ENCODE measurements around the gene IGSF8.
A peak's percentile ranks its signal among the peaks of the same experiment; 100 is the strongest.

The IGSF8 gene

DNA sequence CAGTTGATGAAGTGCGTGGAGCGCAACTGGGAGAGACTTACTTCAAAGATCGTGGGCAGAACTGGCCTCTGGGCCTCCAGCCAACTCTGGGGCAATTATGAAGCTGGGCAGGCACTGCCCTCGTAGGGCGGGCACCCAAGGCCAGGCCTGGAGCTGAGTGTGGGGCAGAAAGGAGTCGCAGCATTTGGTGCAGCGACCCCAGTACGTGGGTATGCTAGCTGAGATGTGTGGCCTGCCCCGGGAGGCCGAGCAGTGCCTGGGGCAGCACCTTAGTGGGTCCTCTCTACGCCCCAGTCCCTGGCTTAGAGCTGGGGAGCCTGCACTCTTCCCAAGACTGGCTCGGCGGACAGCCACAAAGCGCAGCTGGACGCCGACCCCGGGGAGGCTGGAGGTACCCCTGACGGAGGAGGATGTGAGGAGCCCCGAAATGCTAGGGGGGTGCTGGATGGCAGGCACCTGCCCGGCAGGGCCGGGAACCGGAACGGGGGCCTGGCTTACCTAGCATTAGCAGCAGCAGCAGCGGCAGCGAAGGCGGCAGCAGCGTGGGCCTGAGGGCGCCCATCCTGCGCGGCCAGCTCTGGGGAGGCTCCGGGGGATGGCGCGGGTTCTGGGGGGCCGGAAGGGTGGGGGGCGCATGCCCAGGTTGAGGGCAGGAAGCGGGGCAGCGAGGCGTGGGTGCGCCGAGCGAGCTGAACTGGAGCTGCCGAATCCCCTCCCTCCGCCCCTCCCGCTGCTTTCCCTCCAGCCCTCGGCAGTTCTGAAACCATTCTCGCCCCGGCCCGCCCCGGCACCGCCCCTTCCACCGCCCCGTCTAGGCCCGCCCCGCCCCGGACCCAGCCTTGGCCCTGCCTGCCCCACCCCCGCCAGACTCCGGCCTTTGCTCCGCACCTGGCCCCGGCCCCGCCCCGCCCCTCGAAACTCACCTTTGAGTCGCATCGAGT is at the start of gene IGSF8:
Gene IGSF8 (minus strand): TSS at position 709 of the 941 bp plus-strand sequence. CDS start 147 bp downstream, at position 562.
- peak; percentile 83 to 88 for DNase-seq (ENCODE audit: low read depth in 2 of 2)

- no peak for DNase-seq (ENCODE audit: low read depth in 2 of 2)
Measured at GRCh38 chr1:160148121-160148520, 49.7 kb upstream of the IGSF8 start.

DNA sequence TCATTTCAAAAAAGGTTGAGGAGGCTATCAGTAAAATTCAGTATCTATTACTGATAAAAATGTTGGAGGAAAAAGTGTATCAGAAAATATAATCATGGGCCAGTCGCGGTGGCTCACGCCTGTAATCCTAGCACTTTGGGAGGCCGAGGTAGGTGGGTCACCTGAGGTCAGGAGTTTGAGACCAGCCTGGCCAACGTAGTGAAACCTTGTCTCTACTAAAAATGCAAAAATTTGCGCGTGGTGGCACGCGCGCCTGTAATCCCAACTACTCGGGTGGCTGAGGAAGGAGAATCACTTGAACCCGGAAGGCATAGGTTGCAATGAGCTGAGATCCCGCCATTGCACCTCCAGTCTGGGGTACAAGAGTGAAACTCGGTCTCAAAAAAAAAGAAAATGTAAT is 47.7 kb upstream of the IGSF8 start:
- no peak for DNase-seq (ENCODE audit: low read depth in 2 of 2)

DNA sequence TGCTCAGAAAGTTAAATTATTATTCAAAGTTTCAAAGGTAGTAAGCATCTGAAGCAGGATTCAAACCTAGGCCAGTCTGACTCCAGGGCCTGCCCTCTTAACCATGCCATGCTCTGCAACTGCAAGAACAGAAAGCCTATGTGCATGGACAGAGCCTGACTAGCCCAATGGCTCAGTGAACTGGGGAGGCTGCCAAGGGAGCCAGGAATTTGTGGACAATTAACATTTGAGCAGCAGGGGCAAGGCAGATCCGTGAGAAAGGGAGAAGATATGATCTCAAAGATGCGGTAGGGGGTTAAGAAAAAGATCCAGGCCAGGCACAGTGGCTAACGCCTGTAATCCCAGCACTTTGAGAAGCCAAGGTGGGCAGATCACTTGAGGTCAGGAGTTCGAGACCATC is 46.5 kb upstream of the IGSF8 start:
- no peak for DNase-seq (ENCODE audit: low read depth in 2 of 2)

GRCh38 chr1:160143695-160144094 is 45.3 kb upstream of the IGSF8 start:
- DNase-seq (ENCODE audit: low read depth in 2 of 2): no peak

DNA sequence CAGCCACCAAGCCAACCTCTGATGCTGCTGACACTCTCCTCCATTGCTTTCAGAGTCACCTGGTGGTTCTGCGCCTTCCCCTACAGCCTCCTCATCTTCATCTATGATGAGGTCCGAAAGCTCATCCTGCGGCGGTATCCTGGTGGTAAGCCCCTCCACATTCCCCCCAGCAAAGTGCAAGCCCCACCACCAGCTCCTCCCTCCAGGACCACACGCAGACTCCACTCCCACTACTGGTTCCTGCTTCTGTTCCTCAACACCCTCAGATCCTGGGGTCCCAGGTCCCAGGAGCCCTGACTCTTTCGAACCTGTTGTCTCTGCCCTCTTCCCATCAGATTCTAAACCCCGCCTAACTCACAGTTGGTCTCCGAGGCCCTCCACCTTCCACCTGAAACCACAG is 41.4 kb upstream of the IGSF8 start:
- no peak for DNase-seq (ENCODE audit: low read depth in 2 of 2)

DNA sequence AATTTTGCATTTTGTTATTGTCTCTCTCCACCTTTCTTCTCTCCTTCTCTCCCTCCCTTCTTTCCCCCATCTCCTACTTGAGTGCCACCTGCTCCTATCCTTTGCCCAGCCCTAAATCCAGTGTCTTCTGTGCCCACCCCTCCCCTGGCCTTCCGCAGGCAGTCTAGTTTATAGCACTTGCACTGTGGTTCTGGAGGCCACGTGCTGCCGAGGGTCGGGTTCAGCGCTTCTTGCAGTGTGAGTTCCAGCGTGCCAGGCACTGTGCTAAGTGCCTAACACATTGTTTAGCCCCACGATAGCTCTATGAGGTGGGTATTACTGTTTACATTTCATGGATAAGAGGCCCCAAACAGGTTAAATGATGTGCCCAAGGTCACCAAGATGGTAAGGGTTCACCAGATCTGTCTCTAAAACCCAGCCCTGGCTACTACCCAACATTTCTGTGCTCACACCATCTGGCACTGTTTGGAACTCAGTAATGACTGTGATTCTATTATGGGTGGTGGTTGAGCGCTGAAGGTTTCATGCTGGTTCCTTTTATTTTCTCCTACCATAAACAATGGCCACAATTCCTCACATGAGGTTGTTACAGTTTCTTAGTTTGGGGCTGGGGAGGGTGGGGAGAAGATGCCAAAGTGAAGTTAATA is 38.9 kb upstream of the IGSF8 start:
- no peak for DNase-seq (ENCODE audit: low read depth in 2 of 2)

GRCh38 chr1:160136926-160137200 is 38.4 kb upstream of the IGSF8 start:
- no peak for DNase-seq (ENCODE audit: low read depth in 2 of 2)

DNA sequence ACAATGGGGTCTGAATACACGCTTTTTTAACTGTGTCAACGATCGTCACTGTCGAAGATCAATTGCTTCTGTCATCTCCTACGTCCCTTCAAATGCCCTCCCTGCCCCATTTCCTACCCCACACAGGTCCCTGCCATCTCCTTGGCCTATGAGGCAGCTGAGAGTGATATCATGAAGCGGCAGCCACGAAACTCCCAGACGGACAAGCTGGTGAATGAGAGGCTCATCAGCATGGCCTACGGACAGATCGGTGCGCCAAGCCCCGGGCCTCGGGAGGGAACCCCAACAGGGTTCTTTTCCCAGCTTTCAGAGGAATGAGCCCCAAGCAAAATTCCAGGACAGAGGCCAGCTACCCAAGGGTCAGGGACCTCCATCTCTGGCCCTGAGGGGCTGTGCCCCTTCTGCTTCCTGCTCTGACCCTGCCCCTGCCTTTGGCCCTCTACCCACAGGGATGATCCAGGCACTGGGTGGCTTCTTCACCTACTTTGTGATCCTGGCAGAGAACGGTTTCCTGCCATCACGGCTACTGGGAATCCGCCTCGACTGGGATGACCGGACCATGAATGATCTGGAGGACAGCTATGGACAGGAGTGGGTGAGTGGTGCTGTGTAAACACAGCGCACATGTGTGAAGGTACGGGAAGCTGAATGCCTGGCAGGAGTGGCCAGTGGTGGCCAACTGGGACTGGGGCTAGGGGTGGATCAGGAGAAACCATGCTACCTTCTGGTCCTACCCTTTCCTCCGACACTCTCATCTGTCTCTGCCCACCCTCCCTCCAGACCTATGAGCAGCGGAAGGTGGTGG is 37.9 kb upstream of the IGSF8 start:
- DNase-seq (ENCODE audit: low read depth in 2 of 2): no peak

DNA sequence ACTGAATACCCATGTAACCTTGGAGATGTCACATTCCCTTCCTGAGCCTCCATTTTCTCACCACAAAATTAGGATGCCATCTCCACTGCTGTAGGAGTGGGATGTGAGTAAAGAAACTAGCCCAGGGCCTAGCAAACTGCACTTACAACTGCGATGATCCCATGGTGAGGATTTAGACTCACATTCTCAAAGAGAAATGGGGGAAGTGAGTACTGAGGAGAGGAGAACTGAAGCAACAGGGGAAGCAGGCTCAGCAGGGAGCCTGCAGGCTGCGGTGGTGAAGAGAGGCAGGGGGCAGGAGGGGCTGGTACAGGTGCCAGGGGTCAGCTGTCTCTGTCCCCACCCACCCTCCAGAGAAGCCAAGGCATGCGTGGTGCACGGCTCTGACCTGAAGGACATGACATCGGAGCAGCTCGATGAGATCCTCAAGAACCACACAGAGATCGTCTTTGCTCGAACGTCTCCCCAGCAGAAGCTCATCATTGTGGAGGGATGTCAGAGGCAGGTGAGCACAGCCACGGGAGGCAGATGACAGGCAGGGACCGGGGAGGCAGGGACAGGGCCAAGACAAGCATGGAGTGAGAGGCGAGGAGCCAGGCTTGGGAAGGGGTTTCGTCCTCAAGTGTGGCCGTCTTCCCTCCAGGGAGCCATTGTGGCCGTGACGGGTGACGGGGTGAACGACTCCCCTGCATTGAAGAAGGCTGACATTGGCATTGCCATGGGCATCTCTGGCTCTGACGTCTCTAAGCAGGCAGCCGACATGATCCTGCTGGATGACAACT is 36.6 kb upstream of the IGSF8 start:
- DNase-seq (ENCODE audit: low read depth in 2 of 2): no peak

GRCh38 chr1:160133990-160134770 is 35.8 kb upstream of the IGSF8 start:
- no peak for DNase-seq (ENCODE audit: low read depth in 2 of 2)

GRCh38 chr1:160131803-160132565 is 33.6 kb upstream of the IGSF8 start:
- DNase-seq (ENCODE audit: low read depth in 2 of 2): no peak

- no peak for DNase-seq (ENCODE audit: low read depth in 2 of 2)
Measured at GRCh38 chr1:160130939-160131338, 32.5 kb upstream of the IGSF8 start.

DNA sequence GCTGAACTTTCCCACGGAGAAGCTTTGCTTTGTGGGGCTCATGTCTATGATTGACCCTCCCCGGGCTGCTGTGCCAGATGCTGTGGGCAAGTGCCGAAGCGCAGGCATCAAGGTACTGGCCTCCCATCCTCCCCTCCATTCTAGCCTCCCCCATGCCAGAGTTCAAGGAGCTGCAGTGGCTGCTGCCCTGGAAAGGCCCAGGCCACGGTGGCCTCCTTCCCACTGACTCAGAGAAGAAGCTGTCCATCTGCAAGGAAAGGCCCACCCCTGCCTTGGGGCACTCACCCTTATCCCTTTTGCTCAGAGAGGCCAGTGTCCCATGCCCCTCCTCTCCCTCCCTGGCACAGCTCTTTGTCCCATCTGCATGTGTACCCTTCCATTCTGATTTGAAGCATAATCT is 32.1 kb upstream of the IGSF8 start:
- DNase-seq (ENCODE audit: low read depth in 2 of 2): no peak

DNA sequence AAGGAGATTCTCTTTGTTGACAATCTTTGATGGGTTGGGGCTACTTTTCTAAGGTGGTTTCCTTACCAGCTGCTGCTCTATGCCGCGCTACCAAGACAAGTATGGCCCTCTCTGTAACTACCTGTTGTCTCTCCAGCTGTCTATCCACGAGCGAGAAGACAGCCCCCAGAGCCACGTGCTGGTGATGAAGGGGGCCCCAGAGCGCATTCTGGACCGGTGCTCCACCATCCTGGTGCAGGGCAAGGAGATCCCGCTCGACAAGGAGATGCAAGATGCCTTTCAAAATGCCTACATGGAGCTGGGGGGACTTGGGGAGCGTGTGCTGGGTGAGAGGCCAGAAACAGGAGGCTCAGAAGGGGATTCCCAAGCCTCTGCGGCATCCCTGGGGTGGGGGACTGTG is 31.5 kb upstream of the IGSF8 start:
- no peak for DNase-seq (ENCODE audit: low read depth in 2 of 2)

DNA sequence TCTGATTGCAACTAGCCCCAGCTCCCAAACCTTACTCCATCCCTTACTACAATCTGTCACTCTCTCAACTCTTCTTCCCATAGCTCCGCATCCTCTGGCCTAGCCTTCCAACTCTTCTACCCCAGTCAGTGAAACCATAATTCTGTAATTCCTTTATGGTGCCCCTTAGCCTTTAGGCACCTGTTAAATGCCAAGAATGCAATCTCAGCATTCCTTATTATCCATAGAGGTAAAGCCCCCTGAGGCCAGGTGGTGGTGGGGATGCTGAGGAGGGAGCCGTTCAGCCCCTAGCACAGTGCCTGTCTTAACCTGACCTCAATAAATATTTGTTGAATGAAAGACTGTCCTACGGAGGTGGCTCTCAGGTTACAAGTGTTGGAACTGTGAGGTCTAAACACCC is 31.1 kb upstream of the IGSF8 start:
- DNase-seq (ENCODE audit: low read depth in 2 of 2): no peak

GRCh38 chr1:160129046-160129445 is 30.6 kb upstream of the IGSF8 start:
- DNase-seq (ENCODE audit: low read depth in 2 of 2): no peak

DNA sequence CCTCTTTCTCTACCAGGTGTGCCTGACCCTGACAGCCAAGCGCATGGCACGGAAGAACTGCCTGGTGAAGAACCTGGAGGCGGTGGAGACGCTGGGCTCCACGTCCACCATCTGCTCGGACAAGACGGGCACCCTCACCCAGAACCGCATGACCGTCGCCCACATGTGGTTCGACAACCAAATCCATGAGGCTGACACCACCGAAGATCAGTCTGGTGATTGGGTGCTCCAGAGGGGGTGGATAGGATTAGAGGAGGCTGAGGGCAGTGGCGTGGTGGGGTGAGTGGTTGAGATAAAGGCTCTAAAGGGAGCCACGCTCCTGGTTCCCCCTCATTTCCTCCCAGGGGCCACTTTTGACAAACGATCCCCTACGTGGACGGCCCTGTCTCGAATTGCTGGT is 30.2 kb upstream of the IGSF8 start:
- no peak for DNase-seq (ENCODE audit: low read depth in 2 of 2)

GRCh38 chr1:160127865-160128523 is 29.6 kb upstream of the IGSF8 start:
- DNase-seq (ENCODE audit: low read depth in 2 of 2): no peak

GRCh38 chr1:160127381-160127780 is 29.0 kb upstream of the IGSF8 start:
- DNase-seq (ENCODE audit: low read depth in 2 of 2): no peak

Data from stimulated activated CD4-positive, alpha-beta T cell treated with anti-CD3 and anti-CD28 coated beads, Interleukin-1b, Interleukin-23, amount 100 ng/mL, for 1 hour (primary cell).